M059J (cell line): Measurements from ENCODE around the gene KDM3A. TPM values are rescaled to one million over a fixed set of nuclear protein-coding genes. Genes with fewer than 3 reads are reported as not detected.

Experiments
- DNase-seq: peaks from one replicate; pipeline ENCODE4 v3.0.0-alpha.2; 2012; ENCODE audit warnings: low read depth
- total RNA-seq: library from RNA; depleted of rRNA; stranded (reverse); fragments of >200 nt; shearing (Covaris generic); gene quantifications from 2 replicates; pipeline ENCODE4 v1.2.3, GENCODE V29; 2014; rRNA removed

The KDM3A gene
- total RNA-seq, 1 experiment from 2014 or later = 22.8 TPM

- no peak for DNase-seq
Measured at GRCh38 chr2:86513948-86514660, 72.9 kb downstream of the KDM3A start.

GRCh38 chr2:86518481-86518880 is 77.3 kb downstream of the KDM3A start:
- DNase-seq = peak; percentile 4

GRCh38 chr2:86519349-86519748 is 78.2 kb downstream of the KDM3A start:
- no peak for DNase-seq

- no peak for DNase-seq
Measured at GRCh38 chr2:86520153-86520552, 79.0 kb downstream of the KDM3A start.

- DNase-seq = no peak
Measured at GRCh38 chr2:86521922-86522321, 80.8 kb downstream of the KDM3A start.

- no peak for DNase-seq
Measured at GRCh38 chr2:86522711-86523110, 81.5 kb downstream of the KDM3A start.

GRCh38 chr2:86523491-86523890 is 82.3 kb downstream of the KDM3A start:
- DNase-seq = no peak

GRCh38 chr2:86525421-86526340 is 84.5 kb downstream of the KDM3A start:
- no peak for DNase-seq

GRCh38 chr2:86533589-86533988 is 92.4 kb downstream of the KDM3A start:
- no peak for DNase-seq

GRCh38 chr2:86541334-86541733 is 100.2 kb downstream of the KDM3A start:
- no peak for DNase-seq

Other genes starting within 250 kb of the KDM3A start
- gene IMMT, start 245.9 kb upstream of the KDM3A start, total RNA-seq = 50.5 and 68.6 TPM in 2 replicates
- 48.7 and 57.2 TPM in 2 replicates for gene MRPL35, start 241.9 kb upstream of the KDM3A start, total RNA-seq
- 2.5 and 3.4 TPM in 2 replicates for gene REEP1, start 103.7 kb upstream of the KDM3A start, total RNA-seq
- gene CHMP3, start 122.1 kb downstream of the KDM3A start, total RNA-seq = 61.5 and 79.2 TPM in 2 replicates
- 6.7 and 14.6 TPM in 2 replicates for gene RNF103, start 182.5 kb downstream of the KDM3A start, total RNA-seq